Activated CD4-positive, alpha-beta T cell treated with anti-CD3 and anti-CD28 coated beads for 1 hour (primary cell): ENCODE measurements around the gene STIM1.

Source experiments
- DNase-seq: peaks from one replicate; pipeline ENCODE4 v3.0.0-alpha.2; 2020

Gene STIM1

GRCh38 chr11:3925513-3925912, 70.0 kb downstream of the STIM1 start:
- DNase-seq: no peak

DNA sequence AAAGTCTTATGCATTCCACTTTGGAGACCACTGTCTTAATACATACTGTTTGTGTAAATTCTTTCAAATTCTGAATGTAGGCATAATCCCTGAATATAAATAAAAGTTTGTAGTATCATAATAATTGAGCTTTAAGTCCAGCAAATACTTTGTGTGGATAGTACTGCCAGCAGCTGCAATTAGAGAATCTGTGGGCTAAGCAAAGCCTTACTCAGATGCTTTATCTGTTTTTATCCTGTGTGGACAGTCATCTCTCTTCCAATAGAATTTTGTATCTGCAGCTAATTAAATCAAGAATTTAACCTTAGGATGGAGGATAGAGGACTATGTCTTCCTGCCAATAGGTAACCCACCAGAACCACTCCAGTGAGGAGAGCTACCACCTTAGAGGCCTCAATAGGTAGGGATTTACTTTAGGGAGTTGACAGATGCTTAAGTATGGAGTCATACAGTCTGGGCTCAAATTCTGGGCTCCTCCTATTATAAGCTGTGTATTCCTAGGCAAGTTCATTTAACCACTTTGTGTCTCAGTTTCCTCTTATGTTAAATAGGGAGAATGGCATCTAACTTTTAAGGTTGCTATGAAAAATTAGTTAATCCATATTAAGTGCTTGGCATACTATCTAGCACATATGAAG, 71.1 kb downstream of the STIM1 start:
- no peak for DNase-seq

- DNase-seq: no peak
These were observed 71.8 kb downstream of the STIM1 start for GRCh38 chr11:3927129-3927796.

DNA sequence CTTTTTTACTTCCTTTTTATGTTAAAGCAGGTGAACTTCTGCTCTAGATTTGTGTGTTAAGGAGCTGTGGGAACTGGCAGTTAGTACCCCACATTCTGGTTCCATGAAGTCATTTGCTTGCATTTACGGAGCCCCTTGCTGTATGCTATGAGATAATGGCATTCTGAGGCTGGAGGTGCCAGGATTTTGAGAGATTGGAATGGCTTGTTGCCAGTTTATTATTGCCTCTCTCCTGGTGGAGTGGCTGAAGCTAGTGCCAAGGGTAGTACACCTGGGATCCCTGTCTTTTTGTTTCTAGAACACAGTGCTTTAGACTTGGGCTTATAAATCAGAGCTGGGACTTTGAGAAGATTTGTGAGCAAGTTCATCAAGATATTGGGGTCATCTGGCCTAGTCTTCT, 73.8 kb downstream of the STIM1 start:
- DNase-seq: no peak

GRCh38 chr11:3929649-3930048, 74.2 kb downstream of the STIM1 start:
- no peak for DNase-seq

GRCh38 chr11:3932698-3933097, 77.2 kb downstream of the STIM1 start:
- no peak for DNase-seq

- no peak for DNase-seq
These were observed 77.7 kb downstream of the STIM1 start for GRCh38 chr11:3933165-3933628.

GRCh38 chr11:3934658-3935057, 79.2 kb downstream of the STIM1 start:
- no peak for DNase-seq

DNA sequence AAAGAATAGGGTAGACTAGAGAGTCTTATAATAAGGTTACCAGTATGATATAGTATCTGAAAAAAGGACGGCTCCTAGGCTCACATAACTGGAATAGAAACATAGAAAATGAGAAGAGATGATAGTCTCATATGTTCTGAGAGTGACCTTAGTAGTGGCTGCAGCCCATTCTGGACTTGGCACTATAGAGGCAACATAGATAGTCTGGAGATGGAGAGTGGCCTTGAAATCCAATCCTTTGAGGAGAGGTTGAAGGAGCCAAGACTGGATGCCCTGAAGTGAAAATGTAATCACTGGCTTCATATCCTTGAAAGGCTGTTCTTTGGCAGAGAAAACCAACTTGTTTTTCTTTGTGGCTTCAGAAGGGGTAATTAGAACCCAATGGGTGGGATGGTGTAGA, 81.1 kb downstream of the STIM1 start:
- no peak for DNase-seq

DNA sequence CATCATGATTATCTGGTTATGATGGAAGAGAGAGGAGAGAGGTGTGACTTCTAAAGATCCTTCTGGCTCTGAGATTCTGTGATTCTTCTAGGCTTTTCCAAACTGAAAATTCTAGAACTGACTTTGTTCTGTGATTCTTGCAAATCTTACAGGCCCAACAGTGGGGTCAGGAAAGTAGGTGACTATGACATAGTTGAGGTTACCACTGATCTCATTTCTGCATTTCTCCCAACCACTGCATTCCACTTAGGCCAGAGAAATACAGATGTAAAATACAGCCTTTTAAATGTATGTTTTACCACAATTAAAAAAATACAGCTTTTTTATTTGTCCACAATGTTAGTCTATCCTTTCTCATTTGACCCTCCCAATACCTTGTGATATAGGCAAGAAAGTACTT, 83.7 kb downstream of the STIM1 start:
- no peak for DNase-seq

DNA sequence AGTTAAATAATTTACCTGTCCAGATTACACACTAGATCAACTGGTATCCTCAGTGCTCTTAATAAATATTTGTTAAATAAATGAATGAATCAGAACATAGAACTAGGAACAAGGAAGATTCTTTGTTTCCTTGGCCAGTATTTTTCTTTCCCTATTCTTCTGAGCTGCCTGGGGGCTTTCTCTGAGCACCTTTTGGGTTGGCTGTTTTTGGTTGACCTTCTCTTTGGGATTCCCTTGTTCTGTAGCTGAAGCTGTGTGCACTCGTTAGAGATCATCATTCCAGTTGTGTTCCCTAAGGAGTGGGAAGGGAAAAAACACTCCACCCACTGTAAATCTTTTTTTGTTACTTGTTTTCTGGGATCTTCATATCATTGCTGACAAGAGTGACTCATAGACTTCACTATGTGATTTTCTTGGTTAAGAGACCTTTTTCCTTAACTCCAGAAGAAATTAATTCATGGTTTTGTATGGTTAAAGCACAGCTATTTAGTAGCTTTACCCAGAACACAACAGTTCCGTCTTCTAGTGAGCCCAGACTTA, 84.3 kb downstream of the STIM1 start:
- DNase-seq: no peak

DNA sequence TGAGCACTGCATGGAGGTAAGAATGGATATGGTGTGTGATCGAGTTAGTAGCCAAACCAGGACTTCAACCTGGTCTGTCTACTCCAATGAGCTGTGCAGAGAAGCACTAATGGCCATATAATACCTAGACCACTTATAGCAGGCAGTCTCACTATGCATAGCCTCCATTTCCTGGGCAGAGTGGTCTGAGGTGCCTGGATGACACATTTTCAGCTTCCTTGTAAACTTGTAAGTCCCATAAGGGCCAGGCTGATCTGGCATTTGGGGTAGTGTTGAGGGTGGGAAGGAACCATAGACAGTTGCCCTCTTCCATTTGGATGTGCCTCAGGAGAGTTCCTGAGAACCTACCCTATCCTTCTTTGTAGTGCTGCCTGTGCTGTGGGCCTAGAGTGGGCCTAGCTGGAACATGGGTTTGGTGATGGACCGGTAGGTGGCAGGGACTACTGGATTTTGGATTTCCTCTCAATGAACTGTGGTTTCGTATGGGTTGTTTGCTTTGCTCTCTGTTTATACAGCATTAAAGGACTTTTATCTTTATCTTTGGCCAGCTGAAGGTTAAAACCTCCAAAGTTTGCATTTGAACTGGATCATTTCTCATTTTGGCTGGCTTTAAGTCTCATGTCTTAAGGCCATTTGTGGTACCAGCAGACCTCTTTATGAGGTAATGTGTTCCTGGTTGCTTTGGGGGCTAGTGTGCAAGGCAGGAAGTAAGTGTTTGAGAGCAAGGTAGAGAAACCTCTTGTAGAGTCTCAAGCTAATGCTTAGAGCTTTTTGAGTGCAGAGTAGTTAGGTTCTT, 86.9 kb downstream of the STIM1 start:
- DNase-seq: no peak

DNA sequence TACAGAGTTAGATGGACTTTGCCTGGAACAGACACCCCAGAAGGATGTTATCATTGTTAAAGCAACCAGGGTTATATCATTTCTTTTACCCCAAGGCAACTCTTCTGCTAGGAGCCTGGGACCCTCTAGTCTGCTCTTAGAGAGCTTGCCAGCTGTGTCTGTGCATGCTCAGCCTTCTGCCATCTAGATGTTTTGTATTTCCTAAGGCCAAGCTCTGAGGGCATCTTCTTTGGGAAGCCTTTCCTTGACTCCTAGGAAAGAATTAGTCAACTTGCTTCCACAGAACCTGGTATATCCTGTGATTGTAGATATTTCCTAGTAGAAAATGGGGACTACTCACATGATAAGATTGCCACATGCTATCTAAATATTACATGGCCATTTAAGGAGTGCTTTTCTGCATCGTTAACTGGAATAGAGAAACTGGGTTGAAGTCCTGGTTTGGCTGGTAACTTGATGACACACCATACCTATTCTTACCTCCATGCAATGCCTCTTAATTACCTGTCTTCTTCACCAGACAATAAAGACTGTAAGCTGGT, 87.6 kb downstream of the STIM1 start:
- no peak for DNase-seq

GRCh38 chr11:3944198-3944597, 88.7 kb downstream of the STIM1 start:
- no peak for DNase-seq

DNA sequence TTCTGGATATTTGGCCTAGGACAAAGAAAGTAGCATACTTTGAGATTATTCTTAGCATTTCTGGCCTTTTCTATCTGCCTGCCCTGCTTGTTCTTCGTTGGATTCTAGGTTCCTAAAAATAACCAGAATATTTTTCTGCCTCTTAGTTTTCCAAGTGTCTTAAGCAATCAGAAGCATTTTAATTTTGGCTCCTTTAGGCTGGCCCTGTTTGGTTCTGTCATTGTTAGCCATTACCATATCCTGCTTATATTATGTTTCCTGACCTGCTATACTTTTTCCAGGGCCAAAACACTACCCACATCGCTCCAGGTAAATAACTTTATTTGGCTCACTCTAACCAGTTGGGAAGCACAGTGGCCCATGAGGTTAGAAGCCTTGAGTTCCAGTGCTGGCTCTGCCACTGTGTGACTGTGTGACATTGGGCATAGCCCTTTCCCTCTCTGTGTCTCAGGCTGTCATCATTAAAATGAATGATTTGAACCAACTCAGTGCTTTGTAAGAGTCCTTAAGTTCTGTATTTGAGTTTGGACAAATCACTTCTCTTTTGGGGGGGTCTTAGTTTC, 91.1 kb downstream of the STIM1 start:
- no peak for DNase-seq

- peak; percentile 22 for DNase-seq
These were observed 91.6 kb downstream of the STIM1 start for GRCh38 chr11:3947061-3947460.

DNA sequence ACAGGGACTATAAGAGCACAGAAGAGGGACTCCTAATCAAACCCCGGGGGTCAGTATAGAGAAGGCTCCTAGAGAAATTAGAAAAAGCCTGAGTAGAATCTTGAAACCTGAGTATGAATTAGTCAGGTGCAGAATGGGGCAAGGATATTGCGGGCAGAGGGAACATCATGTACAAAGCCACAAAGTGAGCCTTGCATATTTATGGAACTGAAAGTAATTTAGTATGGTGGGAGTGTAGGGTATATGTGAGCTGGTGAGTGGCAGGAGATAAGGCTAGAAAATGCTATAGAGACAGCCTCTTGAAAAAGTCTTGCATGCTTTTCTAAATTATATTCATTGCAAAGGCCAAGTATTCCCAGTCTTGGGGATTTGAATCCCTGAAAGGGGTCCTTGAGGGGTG, 93.7 kb downstream of the STIM1 start:
- DNase-seq: no peak

GRCh38 chr11:3950996-3951660, 95.7 kb downstream of the STIM1 start:
- DNase-seq: no peak

DNA sequence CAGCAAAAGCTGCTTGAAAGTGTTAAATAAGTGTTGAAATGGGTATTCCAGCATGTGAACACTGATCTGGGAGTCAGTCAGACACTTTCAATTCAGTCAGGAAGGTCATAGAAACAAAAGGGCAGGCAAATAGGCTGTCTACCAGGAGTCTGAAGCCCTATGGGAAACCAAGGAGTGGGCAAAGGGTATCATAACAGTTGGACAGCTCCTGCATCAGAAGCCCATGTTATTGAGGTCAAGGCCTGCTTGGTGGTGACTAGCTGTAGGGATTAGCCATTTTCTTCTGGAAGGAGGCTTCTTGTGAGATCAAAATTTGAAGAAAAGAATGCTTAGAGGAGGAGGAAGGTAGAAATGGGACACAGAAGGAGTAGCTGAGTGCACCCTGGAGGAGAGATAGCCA, 97.3 kb downstream of the STIM1 start:
- DNase-seq: no peak

- no peak for DNase-seq
These were observed 97.9 kb downstream of the STIM1 start for GRCh38 chr11:3953327-3953726.

DNA sequence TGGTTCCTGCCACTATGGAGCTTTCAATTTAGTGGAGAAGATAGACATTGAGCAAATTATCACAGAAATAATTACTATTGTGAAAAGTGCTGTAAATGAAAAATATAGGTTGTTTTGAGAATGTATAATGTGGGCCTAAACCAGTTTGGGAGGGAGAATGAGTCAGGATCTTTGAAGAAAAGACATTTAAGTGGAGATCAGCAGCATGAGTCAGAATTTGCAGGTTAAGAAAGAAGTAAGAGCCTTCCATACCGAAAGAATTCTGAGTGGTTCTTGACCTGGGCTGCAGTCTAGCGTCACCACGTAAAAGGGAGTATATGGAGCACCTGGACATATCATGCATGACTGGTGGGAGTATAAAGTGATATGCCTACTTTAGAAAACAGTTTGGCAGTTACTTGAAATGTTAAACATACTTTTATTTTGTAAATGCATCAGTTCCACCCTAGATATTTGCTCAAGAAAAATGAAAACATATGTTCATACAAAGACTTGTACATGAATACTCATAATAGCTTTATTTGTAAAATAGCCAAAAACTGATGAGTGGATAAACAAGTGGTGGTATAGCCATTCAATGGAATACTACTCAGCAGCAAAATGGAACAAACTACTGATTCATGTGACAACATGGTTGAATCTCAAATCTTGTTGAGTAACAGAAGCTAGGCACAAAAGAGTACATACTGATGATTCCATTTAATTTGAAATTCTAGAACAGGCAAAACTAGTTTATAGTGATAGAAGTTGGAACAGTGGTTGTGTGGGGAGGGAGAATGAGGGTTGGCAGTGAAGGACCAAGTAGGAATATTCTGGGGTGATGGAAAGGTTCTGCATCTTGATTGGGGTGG, 99.2 kb downstream of the STIM1 start:
- no peak for DNase-seq

DNA sequence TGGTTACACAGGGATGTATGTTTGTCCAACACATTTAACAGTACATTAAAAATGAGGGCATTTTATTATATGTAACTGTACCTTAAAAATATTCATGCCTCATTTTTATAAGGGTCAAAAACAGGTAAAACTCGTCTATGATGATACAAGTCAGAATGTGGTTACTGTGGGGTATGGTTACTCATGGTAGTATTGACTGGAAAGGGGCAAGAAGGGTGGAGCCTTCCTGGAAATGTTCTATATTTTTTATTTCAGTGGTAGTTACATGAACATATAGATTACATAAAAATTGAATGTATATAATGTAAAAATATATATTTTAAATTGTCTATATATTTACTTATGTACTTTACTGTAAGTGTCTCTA, 99.8 kb downstream of the STIM1 start:
- DNase-seq: no peak
